A549 (cell line): ENCODE data around the gene CTNNA1.

Source experiments
- CEBPB ChIP-seq, 2 experiments: fragments of >200 bp in 1 of 2; sonication (Bioruptor Twin) in 1 of 2; formaldehyde crosslinking in 1 of 2; IDR thresholded peaks; 2 replicates each; pipeline ENCODE4 v1.6.1; 2012 to 2016
- CTCF ChIP-seq: fragments of >200 bp; sonication (Bioruptor Twin); formaldehyde crosslinking; IDR thresholded peaks from 3 replicates; pipeline ENCODE4 v1.5.1; 2016
- ELK1 ChIP-seq: fragments of 150-350 bp; IDR thresholded peaks from 2 replicates; pipeline ENCODE4 v1.6.1; 2014; ENCODE audit warnings: low read depth, mild to moderate bottlenecking, low read length
- EP300 ChIP-seq, 2 experiments: fragments of >200 bp; sonication (Bioruptor Twin); formaldehyde crosslinking; IDR thresholded peaks; 2 replicates in 1 of 2; 3 replicates in 1 of 2; pipeline ENCODE4 v1.6.1; 2016 to 2017
- MAX ChIP-seq: IDR thresholded peaks from 2 replicates; pipeline ENCODE4 v1.6.1; 2012
- RFX5 ChIP-seq: fragments of 450-650 bp; IDR thresholded peaks from 2 replicates; pipeline ENCODE4 v1.7.1; 2014; ENCODE audit warnings: antibody characterized with exemption, mild to moderate bottlenecking, moderate library complexity
- ZFP36 ChIP-seq: fragments of 450-650 bp; IDR thresholded peaks from 2 replicates; pipeline ENCODE4 v1.6.1; 2014; ENCODE audit warnings: borderline replicate concordance; ENCODE audit not compliant: partially characterized antibody
- TF ChIP-seq, protein P1 (sequence below): fragments of 200-600 bp; sonication (generic); IDR thresholded peaks from 2 replicates; pipeline ENCODE4 v1.6.1; 2016; ENCODE audit warnings: antibody characterized with exemption, mild to moderate bottlenecking, moderate library complexity

DNA sequence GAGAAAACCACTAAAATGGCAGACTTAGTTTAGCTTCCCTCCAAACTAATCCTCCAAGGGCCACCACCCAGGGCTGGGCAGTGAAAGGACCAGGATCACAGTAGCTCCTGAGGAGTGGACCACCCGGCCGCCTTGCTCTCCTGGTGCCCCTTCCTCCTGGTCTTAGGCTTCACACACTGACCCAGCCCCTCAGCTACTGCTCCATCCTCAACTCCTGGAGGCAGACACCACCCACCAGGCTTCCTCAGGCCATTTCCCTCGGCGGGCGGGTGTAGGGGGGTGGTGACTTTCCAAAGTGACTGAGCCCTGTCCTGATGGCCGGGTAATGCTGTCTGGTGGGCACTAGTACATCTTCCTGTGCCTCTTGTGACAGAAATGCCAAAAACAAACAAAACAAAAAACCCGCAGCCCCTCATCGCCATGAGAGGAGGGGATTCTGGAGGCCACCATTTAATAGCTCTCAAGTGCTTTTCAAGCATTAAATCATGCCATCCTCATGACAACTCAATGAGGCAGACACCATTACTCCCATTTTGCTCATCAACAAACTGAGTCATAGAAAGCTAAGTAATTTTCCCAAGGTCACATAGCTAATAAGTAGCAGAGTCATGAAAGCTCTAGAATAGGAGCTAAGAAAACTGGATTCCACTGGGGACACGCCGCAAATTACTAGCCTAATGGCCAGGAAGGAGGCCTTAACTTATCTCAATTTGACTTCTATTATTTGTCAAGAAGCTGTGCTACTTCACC, 213.2 kb downstream of the CTNNA1 start:
- no peak for TF ChIP-seq RFX5
- no peak for TF ChIP-seq CTCF
- no peak for TF ChIP-seq ELK1
- TF ChIP-seq, protein P1, sequence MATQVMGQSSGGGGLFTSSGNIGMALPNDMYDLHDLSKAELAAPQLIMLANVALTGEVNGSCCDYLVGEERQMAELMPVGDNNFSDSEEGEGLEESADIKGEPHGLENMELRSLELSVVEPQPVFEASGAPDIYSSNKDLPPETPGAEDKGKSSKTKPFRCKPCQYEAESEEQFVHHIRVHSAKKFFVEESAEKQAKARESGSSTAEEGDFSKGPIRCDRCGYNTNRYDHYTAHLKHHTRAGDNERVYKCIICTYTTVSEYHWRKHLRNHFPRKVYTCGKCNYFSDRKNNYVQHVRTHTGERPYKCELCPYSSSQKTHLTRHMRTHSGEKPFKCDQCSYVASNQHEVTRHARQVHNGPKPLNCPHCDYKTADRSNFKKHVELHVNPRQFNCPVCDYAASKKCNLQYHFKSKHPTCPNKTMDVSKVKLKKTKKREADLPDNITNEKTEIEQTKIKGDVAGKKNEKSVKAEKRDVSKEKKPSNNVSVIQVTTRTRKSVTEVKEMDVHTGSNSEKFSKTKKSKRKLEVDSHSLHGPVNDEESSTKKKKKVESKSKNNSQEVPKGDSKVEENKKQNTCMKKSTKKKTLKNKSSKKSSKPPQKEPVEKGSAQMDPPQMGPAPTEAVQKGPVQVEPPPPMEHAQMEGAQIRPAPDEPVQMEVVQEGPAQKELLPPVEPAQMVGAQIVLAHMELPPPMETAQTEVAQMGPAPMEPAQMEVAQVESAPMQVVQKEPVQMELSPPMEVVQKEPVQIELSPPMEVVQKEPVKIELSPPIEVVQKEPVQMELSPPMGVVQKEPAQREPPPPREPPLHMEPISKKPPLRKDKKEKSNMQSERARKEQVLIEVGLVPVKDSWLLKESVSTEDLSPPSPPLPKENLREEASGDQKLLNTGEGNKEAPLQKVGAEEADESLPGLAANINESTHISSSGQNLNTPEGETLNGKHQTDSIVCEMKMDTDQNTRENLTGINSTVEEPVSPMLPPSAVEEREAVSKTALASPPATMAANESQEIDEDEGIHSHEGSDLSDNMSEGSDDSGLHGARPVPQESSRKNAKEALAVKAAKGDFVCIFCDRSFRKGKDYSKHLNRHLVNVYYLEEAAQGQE = no peak
- no peak for TF ChIP-seq ZFP36
- no peak for TF ChIP-seq MAX
- TF ChIP-seq EP300 (IDR thresholded peaks at IDR 0.05) = no peak
- TF ChIP-seq CEBPB (IDR thresholded peaks at IDR 0.05) = no peak
